Activated CD8-positive, alpha-beta memory T cell treated with anti-CD3 and anti-CD28 coated beads for 36 hours (primary cell): ENCODE measurements around the gene DPH5. TPM values are rescaled to one million over a fixed set of nuclear protein-coding genes. Genes with fewer than 3 reads are reported as not detected.
"Not testable (repeated sequence)": the region's sequence is repeated elsewhere in the genome, so short reads cannot be mapped to it uniquely, and the experiment has no call there.

Source experiments
- CTCF ChIA-PET: fragments of 350-600 bp; sonication (Branson Sonifier 250); formaldehyde crosslinking; loops from one replicate; lab custom pipeline; 2021; ENCODE audit warnings: antibody characterized with exemption; lab: Charles Lee
- POLR2A ChIA-PET: fragments of 350-600 bp; sonication (Branson Sonifier 250); formaldehyde crosslinking; loops from one replicate; lab custom pipeline; 2021; ENCODE audit warnings: antibody characterized with exemption; lab: Charles Lee
- total RNA-seq, 2 experiments: library from RNA; stranded (reverse); gene quantifications; one replicate each; pipeline ENCODE4 v1.2.3, GENCODE V29; 2021

Gene DPH5
- total RNA-seq, 2 experiments from 2014 or later = 66.9 to 67.9 TPM

DNA sequence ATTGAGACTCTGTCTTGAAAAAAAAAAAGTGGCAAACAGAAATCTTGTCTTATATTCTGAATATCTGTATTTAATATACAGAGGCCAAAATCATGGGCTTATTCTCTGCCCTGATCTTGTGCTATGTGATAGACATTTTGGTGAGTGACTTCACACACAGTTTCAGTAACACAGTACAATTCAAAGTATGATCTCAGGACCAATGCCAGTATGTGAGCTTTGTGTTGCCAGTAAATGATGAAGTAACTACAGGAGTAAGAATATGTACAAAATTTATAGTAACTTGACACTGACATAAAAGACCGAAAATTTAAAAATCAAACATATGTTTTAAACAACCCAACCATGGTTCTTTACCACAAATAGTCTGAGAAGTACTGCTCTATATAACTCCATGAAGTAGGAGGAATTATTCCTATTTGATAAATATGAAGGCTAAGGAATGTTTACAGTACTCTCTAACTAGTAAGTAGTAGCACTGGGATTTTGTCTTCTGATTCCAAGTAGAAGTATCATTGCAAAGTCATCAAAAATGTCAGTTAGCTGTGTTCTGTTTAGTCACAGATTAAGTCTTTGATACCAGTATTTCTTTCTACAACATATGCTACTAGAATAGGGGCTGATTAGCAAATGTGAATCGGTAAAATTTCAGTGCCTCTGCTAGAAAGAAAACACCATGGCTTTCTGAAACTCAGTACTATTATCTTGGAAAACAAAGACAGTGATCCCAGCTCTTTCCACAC is 25.3 kb downstream of the DPH5 start:
- CTCF ChIA-PET = no interaction called here
- POLR2A ChIA-PET = no interaction called here

DNA sequence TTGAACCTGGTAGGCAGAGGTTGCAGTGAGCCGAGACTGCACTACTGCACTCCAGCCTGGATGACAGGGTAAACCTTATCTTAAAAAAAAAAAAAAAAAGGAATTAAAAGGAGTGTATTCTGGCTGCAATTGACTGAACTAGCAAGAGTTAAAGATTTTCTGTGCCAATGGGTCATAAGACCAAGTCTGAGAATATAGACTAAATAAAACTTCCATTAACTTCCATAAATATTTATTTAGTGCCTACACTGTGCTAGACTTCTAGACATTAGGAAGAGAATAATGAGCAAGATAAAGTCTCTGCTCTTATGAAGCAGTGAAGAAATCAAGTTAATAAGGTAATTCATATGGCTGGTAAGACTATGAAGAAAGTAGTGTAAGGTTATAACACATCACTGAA is 27.2 kb downstream of the DPH5 start:
- ChIA-PET POLR2A (no interaction called here), CTCF (no interaction called here)

DNA sequence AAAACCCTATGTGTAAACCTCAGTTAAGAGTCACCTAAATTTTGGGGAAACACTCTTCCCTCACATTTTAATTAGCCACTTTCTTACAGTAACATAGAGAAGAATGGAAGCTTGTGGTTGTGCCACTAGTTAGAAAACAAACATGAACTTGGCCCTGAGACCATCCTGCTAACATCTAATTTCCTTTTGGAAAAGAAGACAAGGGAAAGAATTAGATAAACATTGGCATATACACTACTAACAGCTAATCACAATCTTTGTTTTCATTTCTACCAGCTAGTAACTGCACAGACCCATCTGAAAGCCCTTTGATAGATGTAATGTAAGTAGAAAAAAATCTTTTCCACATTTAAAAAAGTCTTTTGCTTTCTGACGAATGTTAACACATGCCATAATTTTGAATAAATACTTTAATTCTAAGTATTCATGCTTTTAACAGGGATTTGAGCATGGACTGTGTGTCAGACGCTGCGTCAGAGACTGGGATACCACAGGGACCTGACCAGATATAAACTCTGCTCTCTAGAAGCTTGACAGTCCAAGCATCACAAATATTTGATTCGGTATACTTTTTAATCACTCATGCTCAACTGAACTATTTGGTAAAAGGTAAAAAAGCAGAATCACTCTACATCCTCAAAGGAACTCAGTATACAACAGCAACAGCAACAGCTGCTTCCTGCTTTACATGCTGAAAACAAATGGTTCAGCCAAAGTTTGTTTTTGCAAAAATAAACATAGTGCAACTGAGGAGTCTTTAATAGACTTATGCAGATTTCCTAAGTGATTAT is 30.2 kb downstream of the DPH5 start:
- POLR2A ChIA-PET = no interaction called here
- CTCF ChIA-PET = interaction anchor here (0.8 kb wide), 1 partner anchor 314 kb away, joined by 3 read pairs; no protein-coding TSS in a partner anchor

- POLR2A ChIA-PET = no interaction called here
- CTCF ChIA-PET = no interaction called here
Measured at GRCh38 chr1:100989306-100990077, 36.1 kb downstream of the DPH5 start.

DNA sequence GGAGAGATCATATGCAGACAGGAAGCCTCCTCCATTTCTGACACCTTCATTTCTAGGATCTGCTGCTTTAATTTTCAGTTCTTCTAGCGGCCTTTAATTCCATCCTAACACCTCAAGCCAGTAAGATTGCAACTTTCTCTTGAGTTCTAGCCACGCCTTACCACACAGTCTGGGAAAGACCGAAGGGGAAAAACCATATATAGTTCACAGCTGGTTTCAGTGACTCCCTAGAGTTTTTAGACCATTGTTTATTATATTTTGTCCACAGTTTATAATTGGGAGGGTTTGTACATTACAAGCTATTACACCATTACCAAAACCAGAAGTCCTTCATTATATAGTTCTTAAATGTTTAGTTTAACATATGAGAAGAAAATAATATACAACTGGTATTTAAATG is 37.5 kb downstream of the DPH5 start:
- ChIA-PET POLR2A (no interaction called here), CTCF (interaction anchor here (0.7 kb wide), 1 partner anchor 177 kb away, joined by 3 read pairs; no protein-coding TSS in a partner anchor)

- POLR2A ChIA-PET = no interaction called here
- CTCF ChIA-PET = interaction anchor here (0.6 to 1.2 kb wide), 3 partner anchors 8 to 246 kb away, joined by 3 to 4 read pairs (median 3); no protein-coding TSS in a partner anchor
Measured at GRCh38 chr1:100982793-100983192, 42.8 kb downstream of the DPH5 start.

DNA sequence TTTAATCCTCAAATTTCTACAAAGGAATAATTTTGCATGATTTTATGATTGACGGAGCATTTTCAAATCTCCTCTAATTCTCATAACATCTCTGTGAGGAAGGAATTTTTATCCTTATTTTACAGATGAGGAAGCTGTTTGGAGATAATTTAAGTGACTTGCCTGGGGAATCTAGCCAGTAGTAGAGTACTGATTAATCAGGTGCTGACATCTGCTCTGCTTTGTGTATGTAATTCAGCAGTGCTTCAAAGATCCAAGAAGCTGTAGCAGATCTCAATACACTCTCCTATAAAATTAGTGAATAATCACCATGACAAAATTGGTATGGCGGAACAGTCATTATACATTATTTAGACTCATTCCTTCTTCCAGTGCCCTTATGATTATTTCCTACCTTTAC is 46.0 kb downstream of the DPH5 start:
- CTCF ChIA-PET = no interaction called here
- POLR2A ChIA-PET = no interaction called here

GRCh38 chr1:100976936-100977335 is 48.6 kb downstream of the DPH5 start:
- CTCF ChIA-PET = no interaction called here

DNA sequence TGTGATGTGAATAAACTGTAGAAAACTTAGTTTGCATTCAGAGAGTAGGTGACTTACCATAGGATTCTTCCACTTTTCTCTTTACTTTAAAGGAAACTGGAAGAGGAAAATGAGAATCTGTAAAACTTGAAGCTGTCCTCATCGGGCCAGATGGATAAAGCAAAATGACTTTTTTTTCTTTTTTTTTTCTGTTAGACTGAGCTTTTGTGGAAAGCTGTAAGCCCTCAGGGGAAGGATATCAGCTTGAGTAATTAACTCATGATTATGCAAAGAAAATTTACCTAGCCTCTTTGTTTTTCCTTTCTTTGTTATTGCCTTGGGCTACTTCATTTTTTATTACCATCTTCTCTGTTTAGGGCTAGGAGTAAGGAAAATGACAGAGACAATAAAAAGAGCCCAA is 53.4 kb downstream of the DPH5 start:
- CTCF ChIA-PET = no interaction called here
- POLR2A ChIA-PET = no interaction called here

More at GRCh38 chr1:100976936-100977335, 48.6 kb downstream of the DPH5 start:
- POLR2A ChIA-PET = no interaction called here

GRCh38 chr1:100971021-100971420 is 54.6 kb downstream of the DPH5 start:
- POLR2A ChIA-PET = no interaction called here
- CTCF ChIA-PET = no interaction called here

GRCh38 chr1:100969327-100969726 is 56.3 kb downstream of the DPH5 start:
- POLR2A ChIA-PET = no interaction called here
- CTCF ChIA-PET = no interaction called here

DNA sequence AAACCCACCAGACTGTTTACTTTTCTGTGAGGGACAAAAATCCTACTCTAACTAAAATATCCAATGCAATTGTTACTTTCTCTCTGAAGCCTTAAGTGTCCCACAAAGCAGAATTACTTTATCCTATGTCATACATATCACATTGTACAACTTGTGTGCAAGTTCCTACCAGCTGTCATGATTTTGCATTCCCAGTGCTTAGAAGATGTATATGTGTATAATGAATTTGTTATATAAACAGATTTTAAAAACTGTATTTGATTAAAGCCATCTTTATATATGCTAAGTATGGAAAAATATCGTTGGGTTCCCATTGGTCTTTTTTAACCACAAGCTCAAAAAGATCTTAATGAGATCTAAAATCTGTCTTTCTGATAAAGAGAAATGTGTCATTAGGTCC is 57.0 kb downstream of the DPH5 start:
- POLR2A ChIA-PET = no interaction called here

DNA sequence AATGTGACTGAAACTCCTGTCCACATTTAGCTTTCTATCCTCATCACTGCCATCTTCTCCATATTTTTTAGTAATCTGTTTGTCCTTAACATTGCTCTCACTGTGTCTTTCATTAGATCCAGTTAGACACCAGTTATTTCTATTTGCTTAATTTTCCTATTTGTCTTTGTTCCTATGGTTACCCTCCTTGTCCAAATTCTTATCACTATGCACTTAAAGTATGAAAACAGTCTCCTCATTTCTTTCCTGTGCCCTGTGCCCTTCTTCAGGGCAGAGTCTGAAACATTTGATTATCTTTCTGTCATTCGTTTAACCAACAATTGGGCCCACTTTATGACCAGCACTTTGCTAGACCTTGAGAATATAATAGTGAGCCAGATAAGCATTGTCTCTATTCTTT is 65.5 kb downstream of the DPH5 start:
- POLR2A ChIA-PET = no interaction called here

More for the DNA sequence above, 57.0 kb downstream of the DPH5 start:
- CTCF ChIA-PET = no interaction called here

GRCh38 chr1:100959502-100960060 is 66.0 kb downstream of the DPH5 start:
- ChIA-PET CTCF (no interaction called here), POLR2A (no interaction called here)

More for the DNA sequence above, 65.5 kb downstream of the DPH5 start:
- CTCF ChIA-PET = interaction anchor here (0.7 kb wide), 1 partner anchor 281 kb away, joined by 3 read pairs; no protein-coding TSS in a partner anchor

DNA sequence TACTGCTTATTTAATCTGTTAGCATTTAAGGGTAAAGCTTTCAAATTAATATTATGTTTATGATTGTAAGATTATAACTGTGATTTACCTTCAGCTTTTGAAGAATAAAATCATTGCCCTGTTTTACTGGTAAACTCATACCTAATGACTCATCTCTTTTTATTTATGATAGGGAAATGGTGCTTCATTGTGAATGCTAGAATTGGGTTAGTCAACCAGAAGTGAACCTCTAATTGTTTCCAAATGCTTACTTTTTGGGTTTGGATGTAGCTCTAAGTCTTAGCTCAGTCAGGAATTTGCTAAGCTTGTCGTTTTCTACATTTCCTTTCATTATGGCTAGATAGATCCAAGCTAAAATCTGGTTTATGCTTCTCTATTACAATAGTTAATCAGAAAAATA is 70.3 kb downstream of the DPH5 start:
- ChIA-PET POLR2A (no interaction called here), CTCF (no interaction called here)

GRCh38 chr1:100953960-100954730 is 71.4 kb downstream of the DPH5 start:
- POLR2A ChIA-PET = no interaction called here
- CTCF ChIA-PET = interaction anchor here (1.5 kb wide), 1 partner anchor 334 kb away, joined by 3 read pairs; no protein-coding TSS in a partner anchor

GRCh38 chr1:100952970-100953369 is 72.6 kb downstream of the DPH5 start:
- POLR2A ChIA-PET = not testable (repeated sequence)
- CTCF ChIA-PET = interaction anchor here (1.5 kb wide), 1 partner anchor 335 kb away, joined by 3 read pairs; no protein-coding TSS in a partner anchor

- ChIA-PET POLR2A (no interaction called here), CTCF (no interaction called here)
Measured at GRCh38 chr1:100952104-100952745, 73.4 kb downstream of the DPH5 start.
